Osteoblast (primary cell): ENCODE data around the gene GPRC5D. TPM values are rescaled to one million over a fixed set of nuclear protein-coding genes. Genes with fewer than 3 reads are reported as not detected.

Experiments used
- DNase-seq: peaks from one replicate; pipeline ENCODE4 v3.0.0; 2011; ENCODE audit warnings: low spot score, mixed read lengths; ENCODE audit not compliant: insufficient read length; ENCODE audit errors: missing footprints
- H2AFZ ChIP-seq: 2 replicates; pipeline ENCODE4 v1.6.0; 2011; ENCODE audit warnings: mild to moderate bottlenecking, low read length
- H3K27ac ChIP-seq: 2 replicates; pipeline ENCODE4 v1.5.1; 2011; ENCODE audit warnings: mild to moderate bottlenecking, low read depth, low read length, moderate library complexity
- H3K27me3 ChIP-seq: 2 replicates; pipeline ENCODE4 v1.6.0; 2012; ENCODE audit warnings: mild to moderate bottlenecking, control low read depth, inconsistent platforms, low read length, moderate library complexity; ENCODE audit not compliant: insufficient read depth
- H3K36me3 ChIP-seq: 2 replicates; pipeline ENCODE4 v1.5.1; 2011; ENCODE audit warnings: mild to moderate bottlenecking, low read length, control low read depth, moderate library complexity; ENCODE audit not compliant: insufficient read depth
- H3K4me1 ChIP-seq: 2 replicates; pipeline ENCODE4 v1.5.1; 2011; ENCODE audit warnings: mild to moderate bottlenecking, low read length, control low read depth, moderate library complexity; ENCODE audit not compliant: insufficient read depth
- H3K4me2 ChIP-seq: 2 replicates; pipeline ENCODE4 v1.6.0; 2011; ENCODE audit warnings: mild to moderate bottlenecking, low read length; ENCODE audit not compliant: insufficient read depth
- H3K4me3 ChIP-seq: fragments of 200-600 bp; sonication (generic); 3 replicates; pipeline ENCODE4 v1.5.1; 2012; ENCODE audit warnings: mild to moderate bottlenecking, low read length, inconsistent platforms; ENCODE audit not compliant: insufficient read depth
- H3K79me2 ChIP-seq: 2 replicates; pipeline ENCODE4 v1.6.0; 2012; ENCODE audit warnings: mild to moderate bottlenecking, low read length, control low read depth, inconsistent platforms; ENCODE audit not compliant: insufficient read depth
- H3K9me3 ChIP-seq: 2 replicates; pipeline ENCODE4 v1.5.1; 2011; ENCODE audit warnings: low read depth, low read length, control low read depth
- H4K20me1 ChIP-seq: 2 replicates; pipeline ENCODE4 v1.6.0; 2012; ENCODE audit warnings: mild to moderate bottlenecking, low read length, control low read depth; ENCODE audit not compliant: insufficient read depth
- total RNA-seq: library from RNA; depleted of rRNA; stranded (reverse); fragments of >200 nt; gene quantifications from 2 replicates; pipeline ENCODE4 v1.2.3, GENCODE V29; 2012
- TF ChIP-seq, protein P1 (sequence below): IDR thresholded peaks from 2 replicates; pipeline ENCODE4 v1.5.1; 2011; ENCODE audit warnings: mild to moderate bottlenecking, low read depth, low read length, moderate library complexity; ENCODE audit errors: extremely low read depth

The GPRC5D gene
- total RNA-seq, 1 donor = not detected

DNA sequence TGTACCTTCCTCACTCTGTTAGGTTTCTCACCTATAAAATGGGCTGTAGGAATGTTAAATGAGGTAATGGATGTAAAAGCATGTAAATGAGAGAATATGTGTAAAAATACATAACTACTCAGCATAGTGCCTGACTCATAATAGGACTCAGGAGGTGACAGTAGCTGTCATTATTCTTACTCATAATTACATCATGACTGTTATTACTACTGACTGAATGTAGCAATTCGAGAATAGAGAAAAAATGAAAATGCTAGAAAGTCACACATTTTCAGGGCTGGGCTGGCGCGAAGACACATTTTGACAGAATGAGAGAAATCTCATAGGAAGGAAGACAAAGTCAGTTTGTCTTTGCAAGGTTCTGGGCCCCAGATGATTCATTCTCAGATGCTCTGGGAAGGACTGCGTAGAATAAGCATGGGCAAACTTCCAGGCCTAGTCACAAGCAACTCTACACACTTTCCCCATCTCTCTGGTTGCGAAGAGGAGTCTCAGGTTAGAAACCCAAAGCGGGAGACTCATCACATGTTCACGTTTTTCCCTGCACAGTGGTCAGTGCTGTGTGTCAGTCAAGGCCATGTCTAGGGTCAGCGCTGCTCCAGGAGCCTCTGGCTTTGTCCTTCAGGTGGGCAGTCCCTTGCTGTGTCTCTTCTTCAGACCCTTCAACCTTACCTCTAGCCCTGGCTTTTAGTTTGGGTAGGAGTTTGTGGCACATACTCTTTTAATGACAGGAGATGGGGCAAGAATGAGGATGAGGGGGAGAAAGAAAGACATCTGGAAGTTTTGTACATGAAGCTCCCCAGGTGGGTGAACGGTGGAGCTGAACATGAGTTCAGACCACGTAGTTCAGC lies 52.2 kb downstream of the GPRC5D start:
- Histone ChIP-seq H3K36me3 (no peaks in the 10 kb centered on the region), H3K4me3 (peak overlapping the region; percentile 17), H3K27me3 (no peaks in the 10 kb centered on the region), H3K4me1 (peaks cover 41% of the 10 kb centered on the region), H3K9me3 (no peaks in the 10 kb centered on the region), H4K20me1 (no peaks in the 10 kb centered on the region), H3K27ac (peak overlapping the region; percentile 90), H2AFZ (no peak overlapping the region), H3K4me2 (peak overlapping the region; percentile 65), H3K79me2 (peaks cover 8% of the 10 kb centered on the region)
- TF ChIP-seq, protein P1, sequence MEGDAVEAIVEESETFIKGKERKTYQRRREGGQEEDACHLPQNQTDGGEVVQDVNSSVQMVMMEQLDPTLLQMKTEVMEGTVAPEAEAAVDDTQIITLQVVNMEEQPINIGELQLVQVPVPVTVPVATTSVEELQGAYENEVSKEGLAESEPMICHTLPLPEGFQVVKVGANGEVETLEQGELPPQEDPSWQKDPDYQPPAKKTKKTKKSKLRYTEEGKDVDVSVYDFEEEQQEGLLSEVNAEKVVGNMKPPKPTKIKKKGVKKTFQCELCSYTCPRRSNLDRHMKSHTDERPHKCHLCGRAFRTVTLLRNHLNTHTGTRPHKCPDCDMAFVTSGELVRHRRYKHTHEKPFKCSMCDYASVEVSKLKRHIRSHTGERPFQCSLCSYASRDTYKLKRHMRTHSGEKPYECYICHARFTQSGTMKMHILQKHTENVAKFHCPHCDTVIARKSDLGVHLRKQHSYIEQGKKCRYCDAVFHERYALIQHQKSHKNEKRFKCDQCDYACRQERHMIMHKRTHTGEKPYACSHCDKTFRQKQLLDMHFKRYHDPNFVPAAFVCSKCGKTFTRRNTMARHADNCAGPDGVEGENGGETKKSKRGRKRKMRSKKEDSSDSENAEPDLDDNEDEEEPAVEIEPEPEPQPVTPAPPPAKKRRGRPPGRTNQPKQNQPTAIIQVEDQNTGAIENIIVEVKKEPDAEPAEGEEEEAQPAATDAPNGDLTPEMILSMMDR = no peak
- peak; percentile 87 for DNase-seq

DNA sequence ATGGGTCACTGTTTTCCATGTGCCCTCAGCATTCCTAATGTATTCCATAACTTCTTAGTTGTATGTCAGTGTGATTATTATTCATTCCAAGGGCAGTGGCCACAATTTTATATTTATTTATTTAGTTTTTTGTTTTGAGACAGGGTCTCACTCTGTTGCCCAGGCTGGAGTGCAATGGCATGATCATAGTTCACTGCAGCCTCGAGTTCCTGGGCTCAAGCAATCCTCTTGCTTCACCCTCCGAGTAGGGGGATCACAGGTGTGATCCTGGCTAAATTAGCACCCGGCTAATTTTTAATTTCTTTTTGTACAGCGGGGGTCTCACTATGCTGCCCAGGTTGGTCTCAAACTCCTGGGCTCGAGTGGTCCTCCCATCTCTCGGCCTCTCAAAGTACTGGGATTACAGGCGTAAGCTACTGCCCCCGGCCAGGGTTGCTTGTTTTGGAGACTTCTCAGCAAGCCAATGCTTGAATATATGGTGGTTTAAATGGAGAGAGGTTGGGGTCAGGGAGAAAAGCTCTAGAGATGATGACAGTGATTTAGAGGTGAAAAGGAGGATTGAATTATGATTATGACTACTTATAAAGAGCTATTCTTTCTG lies 53.0 kb downstream of the GPRC5D start:
- Histone ChIP-seq H3K4me3 (no peak overlapping the region), H2AFZ (no peak overlapping the region), H4K20me1 (no peaks in the 10 kb centered on the region), H3K4me1 (peaks cover 41% of the 10 kb centered on the region), H3K27me3 (no peaks in the 10 kb centered on the region), H3K36me3 (no peaks in the 10 kb centered on the region), H3K9me3 (no peaks in the 10 kb centered on the region), H3K27ac (peak overlapping the region; percentile 90), H3K4me2 (peak overlapping the region; percentile 65), H3K79me2 (peaks cover 8% of the 10 kb centered on the region)
- TF ChIP-seq, protein P1 = no peak
- no peak for DNase-seq

DNA sequence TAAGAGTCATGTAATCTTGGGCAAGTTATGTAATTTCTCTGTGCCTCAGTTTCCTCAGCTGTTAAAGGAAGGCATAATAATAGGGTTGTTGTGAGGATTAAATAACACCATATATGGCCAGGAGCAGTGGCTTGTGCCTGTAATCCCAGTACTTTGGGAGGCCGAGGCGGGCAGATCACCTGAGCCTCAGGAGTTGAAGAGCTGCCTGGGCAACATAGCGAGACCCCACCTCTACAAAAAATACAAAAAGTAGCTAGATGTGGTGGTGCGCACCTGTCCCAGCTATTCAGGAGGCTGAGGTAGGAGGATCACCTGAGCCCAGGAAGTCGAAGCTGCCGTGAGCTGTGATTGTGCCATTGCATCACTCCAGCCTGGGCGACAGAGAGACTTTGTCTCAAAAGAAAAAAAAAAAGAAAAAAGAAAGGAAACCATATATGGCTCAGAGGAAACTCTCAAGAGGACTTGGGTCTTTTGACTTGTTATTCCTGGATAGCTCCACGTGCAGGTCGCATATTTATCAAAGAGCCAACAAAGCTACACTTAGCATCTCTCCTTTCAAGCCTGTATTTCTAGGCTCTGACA lies 53.7 kb downstream of the GPRC5D start:
- no peak for DNase-seq
- H2AFZ ChIP-seq = no peak overlapping the region
- H3K9me3 ChIP-seq = no peaks in the 10 kb centered on the region
- TF ChIP-seq, protein P1 = no peak
- no peak overlapping the region for H3K4me2 ChIP-seq
- no peaks in the 10 kb centered on the region for H3K27me3 ChIP-seq
- peaks cover 6% of the 10 kb centered on the region for H3K79me2 ChIP-seq
- peak overlapping the region; percentile 90 for H3K27ac ChIP-seq
- H3K36me3 ChIP-seq = no peaks in the 10 kb centered on the region
- no peaks in the 10 kb centered on the region for H4K20me1 ChIP-seq
- peaks cover 42% of the 10 kb centered on the region for H3K4me1 ChIP-seq
- H3K4me3 ChIP-seq = no peak overlapping the region

DNA sequence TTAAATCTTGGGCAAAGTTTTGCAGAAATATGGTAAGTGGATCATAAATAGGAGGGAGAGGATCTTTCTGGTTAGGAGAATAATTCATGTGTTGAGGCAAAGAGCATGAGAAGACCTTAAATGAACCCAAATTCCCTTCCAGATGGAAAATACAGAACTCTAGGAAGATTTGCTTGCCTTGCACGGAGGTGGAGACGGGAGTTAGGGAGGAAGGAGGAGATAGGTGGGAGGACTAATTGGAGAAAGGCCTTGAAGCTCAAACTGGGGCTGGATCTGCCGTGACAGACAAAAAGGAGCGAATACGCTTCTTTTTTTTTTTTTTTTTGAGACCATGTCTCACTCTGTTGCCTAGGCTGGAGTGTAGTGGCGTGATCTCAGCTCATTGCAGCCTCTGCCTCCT lies 54.7 kb downstream of the GPRC5D start:
- no peak overlapping the region for H3K4me2 ChIP-seq
- no peaks in the 10 kb centered on the region for H3K27me3 ChIP-seq
- H2AFZ ChIP-seq = no peak overlapping the region
- no peak for DNase-seq
- H3K79me2 ChIP-seq = peaks cover 15% of the 10 kb centered on the region
- H3K4me1 ChIP-seq = peaks cover 47% of the 10 kb centered on the region
- no peaks in the 10 kb centered on the region for H3K9me3 ChIP-seq
- H3K36me3 ChIP-seq = no peaks in the 10 kb centered on the region
- H3K27ac ChIP-seq = no peak overlapping the region
- no peaks in the 10 kb centered on the region for H4K20me1 ChIP-seq
- H3K4me3 ChIP-seq = no peak overlapping the region
- TF ChIP-seq, protein P1 = no peak
